AG09319 (cell line): ENCODE results near the gene MT1F.

ENCODE experiments used
- DNase-seq: peaks from one replicate; pipeline ENCODE4 v3.0.0-alpha.2; 2010; ENCODE audit warnings: low read depth; ENCODE audit errors: extremely low read depth
- TF ChIP-seq, protein P1 (sequence below): IDR thresholded peaks from 2 replicates; pipeline ENCODE4 v1.5.1; 2011; ENCODE audit warnings: low read depth, mild to moderate bottlenecking, inconsistent platforms, low read length, moderate library complexity

The MT1F gene

DNA sequence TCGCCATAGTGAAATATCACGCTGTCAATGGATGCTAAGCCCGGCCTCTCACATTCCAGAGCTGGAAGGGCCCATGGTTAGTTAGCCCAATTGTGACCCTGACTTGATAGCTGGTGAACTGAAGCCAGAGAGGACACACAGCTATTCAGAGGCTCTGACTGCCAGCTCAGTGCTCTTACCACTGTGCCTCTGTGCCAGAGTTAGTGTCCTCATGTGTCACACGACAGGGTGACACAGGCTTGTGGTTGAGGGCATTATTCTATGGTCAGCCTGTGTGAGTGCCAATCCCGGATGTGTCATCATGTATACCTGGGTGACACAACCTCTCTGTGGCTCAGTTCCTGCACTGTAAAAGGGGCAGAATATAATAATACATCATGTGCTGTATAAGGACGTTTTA, 22.1 kb downstream of the MT1F start:
- no peak for DNase-seq

GRCh38 chr16:56681939-56682702, 24.4 kb downstream of the MT1F start, which contains the start of gene MT1X:
Gene MT1X (plus strand): TSS chr16:56682470. CDS start chr16:56682541, 71 bp downstream.
- DNase-seq = peak; percentile 63
- TF ChIP-seq, protein P1, sequence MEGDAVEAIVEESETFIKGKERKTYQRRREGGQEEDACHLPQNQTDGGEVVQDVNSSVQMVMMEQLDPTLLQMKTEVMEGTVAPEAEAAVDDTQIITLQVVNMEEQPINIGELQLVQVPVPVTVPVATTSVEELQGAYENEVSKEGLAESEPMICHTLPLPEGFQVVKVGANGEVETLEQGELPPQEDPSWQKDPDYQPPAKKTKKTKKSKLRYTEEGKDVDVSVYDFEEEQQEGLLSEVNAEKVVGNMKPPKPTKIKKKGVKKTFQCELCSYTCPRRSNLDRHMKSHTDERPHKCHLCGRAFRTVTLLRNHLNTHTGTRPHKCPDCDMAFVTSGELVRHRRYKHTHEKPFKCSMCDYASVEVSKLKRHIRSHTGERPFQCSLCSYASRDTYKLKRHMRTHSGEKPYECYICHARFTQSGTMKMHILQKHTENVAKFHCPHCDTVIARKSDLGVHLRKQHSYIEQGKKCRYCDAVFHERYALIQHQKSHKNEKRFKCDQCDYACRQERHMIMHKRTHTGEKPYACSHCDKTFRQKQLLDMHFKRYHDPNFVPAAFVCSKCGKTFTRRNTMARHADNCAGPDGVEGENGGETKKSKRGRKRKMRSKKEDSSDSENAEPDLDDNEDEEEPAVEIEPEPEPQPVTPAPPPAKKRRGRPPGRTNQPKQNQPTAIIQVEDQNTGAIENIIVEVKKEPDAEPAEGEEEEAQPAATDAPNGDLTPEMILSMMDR = no peak

More for the DNA sequence above, 22.1 kb downstream of the MT1F start:
- TF ChIP-seq, protein P1 = no peak

DNA sequence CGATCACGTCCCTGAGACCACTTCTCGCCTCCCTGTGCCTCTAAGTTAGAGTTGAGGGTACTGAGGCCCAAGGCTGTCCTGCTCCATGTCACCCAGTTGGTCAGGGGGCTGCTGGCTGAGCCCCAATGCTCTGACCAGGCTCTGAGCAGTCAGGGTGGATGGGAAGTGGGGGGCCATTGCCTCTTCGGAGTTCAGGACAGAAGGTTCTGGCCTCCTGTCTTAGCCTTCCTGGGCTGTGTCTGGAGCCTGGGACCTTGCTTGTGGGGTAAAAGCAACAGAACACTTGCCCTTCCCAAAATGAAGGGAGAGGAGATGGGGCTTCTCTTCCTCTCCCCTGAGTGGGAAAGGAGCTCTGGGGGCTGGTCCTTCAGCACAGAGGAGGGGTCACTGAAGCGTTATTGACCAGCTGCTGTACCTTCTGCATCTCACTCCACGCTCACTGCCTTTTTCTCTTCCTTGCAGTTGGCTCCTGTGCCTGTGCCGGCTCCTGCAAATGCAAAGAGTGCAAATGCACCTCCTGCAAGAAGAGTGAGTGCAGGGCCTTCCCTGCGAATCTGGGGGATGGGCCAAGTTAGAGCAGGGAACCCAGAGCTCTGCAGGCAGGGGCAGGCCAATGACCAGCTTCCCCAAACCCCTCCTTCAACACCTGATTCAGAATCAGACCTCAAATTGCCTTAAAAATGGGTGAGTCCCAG, 25.1 kb downstream of the MT1F start:
- TF ChIP-seq, protein P1 = no peak

GRCh38 chr16:56683424-56684172, 25.8 kb downstream of the MT1F start:
- TF ChIP-seq, protein P1 = no peak
- DNase-seq = no peak

More for the DNA sequence above, 25.1 kb downstream of the MT1F start:
- DNase-seq = no peak

DNA sequence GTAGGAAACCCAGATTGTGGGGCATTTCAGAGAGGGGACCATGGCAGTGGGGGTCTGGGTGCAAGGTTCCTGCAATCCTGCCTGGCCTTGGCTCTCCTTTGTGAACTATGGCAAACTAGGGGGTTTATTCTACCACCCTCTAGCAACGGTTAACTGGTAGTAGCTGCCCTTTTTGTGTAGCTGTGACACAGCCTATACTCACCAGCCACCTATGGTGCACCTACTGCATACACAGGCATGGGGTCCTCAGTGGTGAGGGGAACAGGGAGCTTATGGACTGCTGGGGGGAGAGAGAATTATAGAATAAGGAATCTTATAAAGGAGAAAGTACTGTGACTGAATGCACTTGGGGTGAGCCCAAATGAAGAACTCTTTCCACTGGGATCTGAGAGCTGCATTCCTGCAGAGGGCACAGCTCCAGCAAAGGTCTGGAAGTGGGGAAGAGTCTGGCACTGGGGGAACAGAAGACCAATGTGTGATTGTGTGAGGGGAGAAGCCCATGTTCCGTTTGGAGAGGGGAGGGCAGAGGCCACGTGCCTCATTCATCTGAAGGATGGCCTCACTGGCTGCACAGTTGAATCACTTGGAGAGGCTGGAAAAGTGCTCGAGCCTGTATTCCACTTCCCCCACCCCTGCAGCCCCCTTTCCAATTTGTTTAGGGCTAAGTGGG, 26.6 kb downstream of the MT1F start:
- TF ChIP-seq, protein P1 = no peak
- no peak for DNase-seq

DNA sequence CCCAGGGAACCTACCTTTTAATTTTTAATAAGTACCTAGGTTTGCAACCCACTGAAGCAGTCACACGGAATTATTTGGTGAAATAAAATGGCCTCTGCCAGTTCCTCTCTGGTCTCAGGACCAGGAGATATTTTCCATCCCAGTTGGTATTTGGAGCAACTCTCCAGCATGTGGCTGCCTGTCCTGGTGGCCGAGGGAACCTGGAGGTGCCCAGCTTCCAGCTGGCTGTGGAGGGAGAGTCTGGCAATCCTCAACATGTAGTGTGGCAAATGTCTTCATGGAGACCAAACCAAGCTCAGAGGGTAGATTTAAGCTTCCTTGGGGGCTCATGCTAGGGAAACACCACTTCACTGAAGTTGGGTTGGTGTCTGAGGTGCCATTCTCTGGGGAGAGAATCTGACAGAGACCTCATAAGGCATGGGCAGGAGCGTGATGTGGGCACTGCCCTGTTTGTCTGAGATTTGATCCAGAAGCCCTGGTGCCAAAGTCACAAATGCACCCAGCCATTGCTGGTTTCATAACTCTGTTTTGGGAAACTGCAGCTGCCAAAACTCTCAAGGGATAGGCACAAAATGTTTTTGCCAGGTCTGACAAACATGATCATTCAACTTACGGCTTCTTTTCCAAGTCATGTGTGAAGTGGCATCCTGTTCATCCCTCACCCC, 27.3 kb downstream of the MT1F start:
- DNase-seq = no peak
- TF ChIP-seq, protein P1 = no peak
